Measurements from ENCODE around the gene DHCR24.

DNA sequence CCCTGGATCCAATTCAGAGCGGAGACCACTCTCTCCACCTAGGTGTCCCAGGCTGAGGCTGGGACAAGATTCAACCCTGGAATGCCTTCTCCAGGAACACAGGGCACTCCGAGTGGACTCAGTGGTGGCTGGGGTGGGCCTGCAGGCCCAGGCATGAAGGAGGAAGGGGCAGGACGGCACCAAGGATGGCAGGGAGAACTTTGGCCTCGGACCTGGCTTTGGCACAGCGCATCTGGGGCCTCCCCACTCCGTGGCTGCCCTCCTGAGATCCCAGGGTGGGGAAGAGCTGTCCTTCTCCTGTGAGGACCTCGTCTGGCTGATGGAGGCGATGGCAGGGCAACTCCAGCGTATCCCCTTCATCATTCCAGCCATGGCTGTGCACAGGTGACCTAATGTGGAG is 35.6 kb downstream of the DHCR24 start:
- TF ChIP-seq, protein P1, sequence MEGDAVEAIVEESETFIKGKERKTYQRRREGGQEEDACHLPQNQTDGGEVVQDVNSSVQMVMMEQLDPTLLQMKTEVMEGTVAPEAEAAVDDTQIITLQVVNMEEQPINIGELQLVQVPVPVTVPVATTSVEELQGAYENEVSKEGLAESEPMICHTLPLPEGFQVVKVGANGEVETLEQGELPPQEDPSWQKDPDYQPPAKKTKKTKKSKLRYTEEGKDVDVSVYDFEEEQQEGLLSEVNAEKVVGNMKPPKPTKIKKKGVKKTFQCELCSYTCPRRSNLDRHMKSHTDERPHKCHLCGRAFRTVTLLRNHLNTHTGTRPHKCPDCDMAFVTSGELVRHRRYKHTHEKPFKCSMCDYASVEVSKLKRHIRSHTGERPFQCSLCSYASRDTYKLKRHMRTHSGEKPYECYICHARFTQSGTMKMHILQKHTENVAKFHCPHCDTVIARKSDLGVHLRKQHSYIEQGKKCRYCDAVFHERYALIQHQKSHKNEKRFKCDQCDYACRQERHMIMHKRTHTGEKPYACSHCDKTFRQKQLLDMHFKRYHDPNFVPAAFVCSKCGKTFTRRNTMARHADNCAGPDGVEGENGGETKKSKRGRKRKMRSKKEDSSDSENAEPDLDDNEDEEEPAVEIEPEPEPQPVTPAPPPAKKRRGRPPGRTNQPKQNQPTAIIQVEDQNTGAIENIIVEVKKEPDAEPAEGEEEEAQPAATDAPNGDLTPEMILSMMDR (IDR thresholded peaks at IDR 0.05 in 8 of 11, conservative IDR thresholded peaks at IDR 0.05 in 3 of 11), result no peak
- no peak for TF ChIP-seq POLR2A (IDR thresholded peaks at IDR 0.05)

Measured in spleen (tissue), 7 donors.